Lung (tissue), 12 donors: ENCODE results near the gene CRIP2. TPM values are rescaled to one million over a fixed set of nuclear protein-coding genes. Genes with fewer than 3 reads are reported as not detected.

Source experiments
- ATAC-seq: fragments of 200-7000 bp; cut with Tn5 transposase; one replicate; pipeline ENCODE4 v1.9.1; 2020; ENCODE audit warnings: moderate number of reproducible peaks; ENCODE audit not compliant: insufficient read depth, low FRiP score
- DNase-seq, 3 donors: peaks; one replicate each; pipeline ENCODE4 v3.0.0-alpha.2; 2013 to 2017
- H3K27ac ChIP-seq, 2 donors: one replicate each; pipeline ENCODE4 v1.5.1; 2013; ENCODE audit warnings: mild to moderate bottlenecking in 2 of 2, moderate library complexity in 2 of 2, control low read depth in 1 of 2, inconsistent platforms in 1 of 2, low read depth in 1 of 2, low read length in 1 of 2
- H3K27me3 ChIP-seq, 3 donors: one replicate each; pipeline ENCODE4 v1.5.1; 2013; ENCODE audit warnings: low read length in 2 of 3; ENCODE audit not compliant: control insufficient read depth in 3 of 3, insufficient read depth in 3 of 3
- H3K36me3 ChIP-seq, 4 donors: one replicate each; pipeline ENCODE4 v1.5.1; 2013; ENCODE audit warnings: low read length in 4 of 4, mild to moderate bottlenecking in 1 of 4, moderate library complexity in 1 of 4; ENCODE audit not compliant: control insufficient read depth in 4 of 4, insufficient read depth in 4 of 4
- H3K4me1 ChIP-seq, 5 donors: one replicate each; pipeline ENCODE4 v1.5.1; 2013; ENCODE audit warnings: low read length in 5 of 5, mild to moderate bottlenecking in 2 of 5, moderate library complexity in 1 of 5; ENCODE audit not compliant: control insufficient read depth in 5 of 5, insufficient read depth in 5 of 5
- H3K4me3 ChIP-seq: one replicate; pipeline ENCODE4 v1.5.1; 2013; ENCODE audit warnings: mild to moderate bottlenecking, control low read depth, moderate library complexity
- H3K9ac ChIP-seq, 2 donors: one replicate each; pipeline ENCODE4 v1.5.1; 2013; ENCODE audit warnings: low read length in 2 of 2, control low read depth in 1 of 2; ENCODE audit not compliant: insufficient read depth in 1 of 2
- H3K9me3 ChIP-seq, 4 donors: one replicate each; pipeline ENCODE4 v1.5.1; 2013; ENCODE audit warnings: low read length in 3 of 4, mild to moderate bottlenecking in 1 of 4, moderate library complexity in 1 of 4; ENCODE audit not compliant: control insufficient read depth in 4 of 4, insufficient read depth in 3 of 4
- WGBS, 2 donors: extraction: QIAGEN DNeasy Blood & Tissue Kit; methylation state at CpG; one replicate each; pipeline ENCODE4 v1.1.7; 2013; 5-methylcytosine and 5-hydroxymethylcytosine counted together
- polyA plus RNA-seq, 2 donors: library from polyadenylated mRNA; stranded (reverse); fragments of 200-250 nt; gene quantifications; one replicate each; pipeline ENCODE4 v1.2.1, GENCODE V29; 2013
- total RNA-seq, 2 donors: library from RNA; depleted of rRNA in 1 of 2; stranded (reverse); fragments of >200 nt in 1 of 2; gene quantifications; one replicate each; pipeline ENCODE4 v1.2.1, GENCODE V29; 2014 to 2021
- TF ChIP-seq, protein P1 (sequence below): IDR thresholded peaks from 2 replicates; pipeline ENCODE4 v1.5.1; 2012; ENCODE audit warnings: mild to moderate bottlenecking; ENCODE audit errors: control extremely low read depth, extremely low read depth
- donor health status: control.
- donor health status: control.
- donor health status: Bipolar disorder and iron deficiency.
- donor health status: healthy.
- donor health status: DM: yes; HTN: yes; CAD: no.

The CRIP2 gene
- total and polyA plus RNA-seq, 4 donors, result 135 to 267 (median 205) TPM

GRCh38 chr14:105476831-105477659 lies 2.4 kb downstream of the CRIP2 start:
- H3K4me3 ChIP-seq, result peak overlapping the region; percentile 75
- H3K9ac ChIP-seq, result peak overlapping the region in 1 of 2 donors; percentile 23
- WGBS, 2 donors, result 34 to 41% methylated on average over 15 to 16 of the region's 16 CpGs
- no peaks in the 10 kb centered on the region for H3K9me3 ChIP-seq
- peaks cover 0 to 58% (median 16%) of the 10 kb centered on the region in 5 donors for H3K4me1 ChIP-seq
- TF ChIP-seq, protein P1, sequence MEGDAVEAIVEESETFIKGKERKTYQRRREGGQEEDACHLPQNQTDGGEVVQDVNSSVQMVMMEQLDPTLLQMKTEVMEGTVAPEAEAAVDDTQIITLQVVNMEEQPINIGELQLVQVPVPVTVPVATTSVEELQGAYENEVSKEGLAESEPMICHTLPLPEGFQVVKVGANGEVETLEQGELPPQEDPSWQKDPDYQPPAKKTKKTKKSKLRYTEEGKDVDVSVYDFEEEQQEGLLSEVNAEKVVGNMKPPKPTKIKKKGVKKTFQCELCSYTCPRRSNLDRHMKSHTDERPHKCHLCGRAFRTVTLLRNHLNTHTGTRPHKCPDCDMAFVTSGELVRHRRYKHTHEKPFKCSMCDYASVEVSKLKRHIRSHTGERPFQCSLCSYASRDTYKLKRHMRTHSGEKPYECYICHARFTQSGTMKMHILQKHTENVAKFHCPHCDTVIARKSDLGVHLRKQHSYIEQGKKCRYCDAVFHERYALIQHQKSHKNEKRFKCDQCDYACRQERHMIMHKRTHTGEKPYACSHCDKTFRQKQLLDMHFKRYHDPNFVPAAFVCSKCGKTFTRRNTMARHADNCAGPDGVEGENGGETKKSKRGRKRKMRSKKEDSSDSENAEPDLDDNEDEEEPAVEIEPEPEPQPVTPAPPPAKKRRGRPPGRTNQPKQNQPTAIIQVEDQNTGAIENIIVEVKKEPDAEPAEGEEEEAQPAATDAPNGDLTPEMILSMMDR, result no peak
- peaks cover 0 to 8% (median 0%) of the 10 kb centered on the region in 4 donors for H3K36me3 ChIP-seq
- DNase-seq, result peak in 2 of 3 donors; percentile 42 to 61
- no peaks in the 10 kb centered on the region for H3K27me3 ChIP-seq
- no peak for ATAC-seq
- peak overlapping the region; percentile 96 to 100 for H3K27ac ChIP-seq

DNA sequence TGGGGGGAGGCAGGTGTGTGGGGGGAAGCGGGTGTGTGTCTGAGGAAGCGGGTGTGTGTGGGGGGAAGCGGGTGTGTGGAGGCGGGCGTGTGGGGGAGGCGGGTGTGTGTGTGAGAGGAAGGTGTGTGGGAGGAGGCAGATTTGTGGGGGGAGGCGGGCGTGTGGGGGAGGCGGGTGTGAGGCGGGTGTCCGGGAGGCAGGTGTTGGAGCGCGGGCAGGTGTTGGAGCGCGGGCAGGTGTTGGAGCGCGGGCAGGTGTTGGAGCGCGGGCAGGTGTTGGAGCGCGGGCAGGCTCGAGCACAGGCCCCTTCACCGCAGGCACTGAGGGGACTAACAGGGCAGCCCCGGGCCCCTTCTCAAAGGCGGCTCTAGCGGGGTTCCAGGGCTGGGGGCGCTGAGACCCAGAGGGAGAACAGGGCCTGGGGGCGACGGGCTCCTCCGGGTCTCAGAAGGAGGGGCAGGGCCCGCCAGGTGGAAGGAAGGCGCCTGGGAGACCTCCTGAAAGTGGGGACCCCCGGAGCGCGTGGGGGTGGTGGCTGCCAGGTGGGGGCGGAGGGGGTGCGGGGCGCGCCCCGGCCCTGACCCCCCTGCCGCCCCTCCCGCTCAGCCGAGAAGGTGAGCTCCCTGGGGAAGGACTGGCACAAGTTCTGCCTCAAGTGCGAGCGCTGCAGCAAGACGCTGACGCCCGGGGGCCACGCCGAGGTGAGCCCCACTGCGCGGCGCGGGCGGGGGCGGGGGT lies 3.2 kb downstream of the CRIP2 start:
- ATAC-seq, result no peak
- H3K36me3 ChIP-seq, result peaks cover 0 to 8% (median 0%) of the 10 kb centered on the region in 4 donors
- peaks cover 4 to 58% (median 17%) of the 10 kb centered on the region in 5 donors for H3K4me1 ChIP-seq
- H3K4me3 ChIP-seq, result peak overlapping the region; percentile 10
- WGBS, 2 donors, result 24 to 55% methylated on average over 21 to 53 of the region's 56 CpGs
- H3K9me3 ChIP-seq, result no peaks in the 10 kb centered on the region
- H3K9ac ChIP-seq, result no peak overlapping the region
- peak overlapping the region; percentile 96 to 100 for H3K27ac ChIP-seq
- DNase-seq, result peak; percentile 15 to 61 (median 55)
- H3K27me3 ChIP-seq, result no peaks in the 10 kb centered on the region
- TF ChIP-seq, protein P1, result no peak

DNA sequence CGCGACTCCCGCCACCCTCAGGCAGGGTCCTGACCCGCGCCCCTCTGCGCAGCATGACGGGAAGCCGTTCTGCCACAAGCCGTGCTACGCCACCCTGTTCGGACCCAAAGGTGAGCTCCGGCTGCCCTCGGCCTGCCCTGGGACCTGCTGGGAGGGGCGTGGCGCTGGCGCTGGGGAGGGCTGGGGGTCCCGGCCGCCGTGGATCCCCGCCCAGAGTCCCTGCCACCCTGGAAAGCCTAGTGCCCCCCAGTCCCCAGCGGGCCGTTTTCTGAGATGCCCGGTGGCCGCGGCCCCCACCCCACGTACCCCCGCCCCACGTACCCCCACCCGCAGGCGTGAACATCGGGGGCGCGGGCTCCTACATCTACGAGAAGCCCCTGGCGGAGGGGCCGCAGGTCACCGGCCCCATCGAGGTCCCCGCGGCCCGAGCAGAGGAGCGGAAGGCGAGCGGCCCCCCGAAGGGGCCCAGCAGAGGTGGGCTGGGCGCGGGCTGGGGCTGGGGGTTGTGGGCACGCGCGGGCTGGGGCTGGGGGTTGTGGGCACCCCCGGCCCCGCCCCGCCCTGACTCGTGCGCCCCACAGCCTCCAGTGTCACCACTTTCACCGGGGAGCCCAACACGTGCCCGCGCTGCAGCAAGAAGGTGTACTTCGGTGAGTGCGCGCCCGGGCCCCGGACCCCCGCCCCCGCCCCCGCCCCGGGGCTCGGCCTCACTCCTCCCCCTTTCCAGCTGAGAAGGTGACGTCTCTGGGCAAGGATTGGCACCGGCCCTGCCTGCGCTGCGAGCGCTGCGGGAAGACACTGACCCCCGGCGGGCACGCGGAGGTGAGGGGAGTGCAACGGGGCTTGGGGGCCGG lies 4.0 kb downstream of the CRIP2 start:
- H3K36me3 ChIP-seq, result peaks cover 0 to 8% (median 0%) of the 10 kb centered on the region in 4 donors
- H3K9ac ChIP-seq, result no peak overlapping the region
- ATAC-seq (no peak), DNase-seq (no peak)
- 49 to 67% methylated on average over 67 to 81 of the region's 81 CpGs for WGBS, 2 donors
- TF ChIP-seq, protein P1, result no peak
- H3K4me3 ChIP-seq, result no peak overlapping the region
- H3K27ac ChIP-seq, result no peak overlapping the region
- peaks cover 4 to 55% (median 18%) of the 10 kb centered on the region in 5 donors for H3K4me1 ChIP-seq
- no peaks in the 10 kb centered on the region for H3K27me3 ChIP-seq
- no peaks in the 10 kb centered on the region for H3K9me3 ChIP-seq
